Thyroid gland (tissue), 4 donors: ENCODE data around the gene CD300E. TPM values are rescaled to one million over a fixed set of nuclear protein-coding genes. Genes with fewer than 3 reads are reported as not detected.

Experiments
- DNase-seq, 2 donors: peaks; one replicate each; pipeline ENCODE4 v3.0.0-alpha.2; 2019
- H3K27ac ChIP-seq, 3 donors: fragments of 200-600 bp; sonication (generic); 1 replicate in 2 of 3; 2 replicates in 1 of 3; pipeline ENCODE4 v1.5.1; 2016 to 2019; ENCODE audit warnings: mild to moderate bottlenecking in 1 of 3, moderate library complexity in 1 of 3
- H3K27me3 ChIP-seq: fragments of 200-600 bp; sonication (generic); one replicate; pipeline ENCODE4 v1.5.1; 2019
- H3K36me3 ChIP-seq, 2 donors: fragments of 200-600 bp; sonication (generic); one replicate each; pipeline ENCODE4 v1.5.1; 2016 to 2019
- H3K4me1 ChIP-seq, 2 donors: fragments of 200-600 bp; sonication (generic); one replicate each; pipeline ENCODE4 v1.5.1; 2017 to 2019
- H3K4me3 ChIP-seq, 3 donors: fragments of 200-600 bp; sonication (generic); replicated peaks in 1 of 3; 1 replicate in 2 of 3; 2 replicates in 1 of 3; pipeline ENCODE4 v1.5.1; 2016; ENCODE audit warnings: mild to moderate bottlenecking in 1 of 3
- H3K9me3 ChIP-seq: fragments of 200-600 bp; sonication (generic); one replicate; pipeline ENCODE4 v1.5.1; 2017
- POLR2A ChIP-seq, 2 donors: fragments of 450-650 bp; IDR thresholded peaks; one replicate each; pipeline ENCODE4 v1.6.1; 2017; ENCODE audit warnings: antibody characterized with exemption in 2 of 2, mild to moderate bottlenecking in 2 of 2, moderate library complexity in 1 of 2
- WGBS, 2 donors: methylation state at CpG; one replicate each; pipeline ENCODE4 v1.1.5; 2017; 5-methylcytosine and 5-hydroxymethylcytosine counted together
- intact Hi-C: fragments of 100-400 bp; cut with DNase I; formaldehyde crosslinking; loops from one replicate; pipeline ENCODE4 v1.15.1; 2023
- total RNA-seq, 4 donors: library from RNA; depleted of rRNA; stranded (reverse); fragments of >200 nt; gene quantifications; one replicate each; pipeline ENCODE4 v1.2.3, GENCODE V29; 2016
- TF ChIP-seq, protein P1 (sequence below), 6 experiments: fragments of 200-600 bp in 3 of 6; fragments of 450-650 bp in 3 of 6; sonication (generic) in 3 of 6; IDR thresholded peaks; one replicate each; pipeline ENCODE4 v1.5.1; 2016 to 2019; ENCODE audit warnings: antibody characterized with exemption in 6 of 6, mild to moderate bottlenecking in 2 of 6, inconsistent platforms in 1 of 6, moderate library complexity in 1 of 6

The CD300E gene, protein sequence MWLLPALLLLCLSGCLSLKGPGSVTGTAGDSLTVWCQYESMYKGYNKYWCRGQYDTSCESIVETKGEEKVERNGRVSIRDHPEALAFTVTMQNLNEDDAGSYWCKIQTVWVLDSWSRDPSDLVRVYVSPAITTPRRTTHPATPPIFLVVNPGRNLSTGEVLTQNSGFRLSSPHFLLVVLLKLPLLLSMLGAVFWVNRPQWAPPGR
- not detected for total RNA-seq

DNA sequence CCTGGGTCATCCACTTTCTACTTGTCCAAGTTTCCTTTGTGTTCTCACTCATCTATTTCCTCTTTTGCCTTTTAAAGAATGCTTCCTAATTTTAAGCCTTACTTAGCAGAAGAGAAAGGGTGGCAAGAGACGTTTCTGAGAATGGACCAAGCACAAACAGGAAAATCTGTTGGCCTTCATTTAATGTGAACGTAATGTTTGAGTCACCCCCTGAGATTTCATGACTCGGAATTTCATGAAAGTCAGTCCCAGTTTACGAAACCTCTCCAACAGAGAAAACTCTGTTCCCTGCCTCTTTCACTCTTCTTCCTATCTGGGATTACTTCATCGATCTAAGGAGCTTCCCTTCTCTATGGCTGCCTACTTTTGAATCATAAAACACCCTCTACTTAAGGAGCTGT lies at the start of gene CD300E:
Gene CD300E, minus strand, starts transcription at position 46 of the 401 bp plus-strand sequence. CDS start 117 bp downstream, outside the sequence.
- DNase-seq, result no peak
- TF ChIP-seq, protein P1, sequence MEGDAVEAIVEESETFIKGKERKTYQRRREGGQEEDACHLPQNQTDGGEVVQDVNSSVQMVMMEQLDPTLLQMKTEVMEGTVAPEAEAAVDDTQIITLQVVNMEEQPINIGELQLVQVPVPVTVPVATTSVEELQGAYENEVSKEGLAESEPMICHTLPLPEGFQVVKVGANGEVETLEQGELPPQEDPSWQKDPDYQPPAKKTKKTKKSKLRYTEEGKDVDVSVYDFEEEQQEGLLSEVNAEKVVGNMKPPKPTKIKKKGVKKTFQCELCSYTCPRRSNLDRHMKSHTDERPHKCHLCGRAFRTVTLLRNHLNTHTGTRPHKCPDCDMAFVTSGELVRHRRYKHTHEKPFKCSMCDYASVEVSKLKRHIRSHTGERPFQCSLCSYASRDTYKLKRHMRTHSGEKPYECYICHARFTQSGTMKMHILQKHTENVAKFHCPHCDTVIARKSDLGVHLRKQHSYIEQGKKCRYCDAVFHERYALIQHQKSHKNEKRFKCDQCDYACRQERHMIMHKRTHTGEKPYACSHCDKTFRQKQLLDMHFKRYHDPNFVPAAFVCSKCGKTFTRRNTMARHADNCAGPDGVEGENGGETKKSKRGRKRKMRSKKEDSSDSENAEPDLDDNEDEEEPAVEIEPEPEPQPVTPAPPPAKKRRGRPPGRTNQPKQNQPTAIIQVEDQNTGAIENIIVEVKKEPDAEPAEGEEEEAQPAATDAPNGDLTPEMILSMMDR (IDR thresholded peaks at IDR 0.05), result no peak
- TF ChIP-seq POLR2A (IDR thresholded peaks at IDR 0.05), result no peak
- Histone ChIP-seq H3K27me3 (no peaks in the 10 kb centered on the region), H3K4me3 (no peak within 1 kb of the TSS), H3K27ac (no peak within 1 kb of the TSS), H3K9me3 (no peaks in the 10 kb centered on the region), H3K36me3 (no peaks in the 10 kb centered on the region), H3K4me1 (no peaks in the 10 kb centered on the region)
- intact Hi-C loops, result no loop called here
- 70 to 87% methylated on average over 5 of the region's 5 CpGs for WGBS, 2 donors

DNA sequence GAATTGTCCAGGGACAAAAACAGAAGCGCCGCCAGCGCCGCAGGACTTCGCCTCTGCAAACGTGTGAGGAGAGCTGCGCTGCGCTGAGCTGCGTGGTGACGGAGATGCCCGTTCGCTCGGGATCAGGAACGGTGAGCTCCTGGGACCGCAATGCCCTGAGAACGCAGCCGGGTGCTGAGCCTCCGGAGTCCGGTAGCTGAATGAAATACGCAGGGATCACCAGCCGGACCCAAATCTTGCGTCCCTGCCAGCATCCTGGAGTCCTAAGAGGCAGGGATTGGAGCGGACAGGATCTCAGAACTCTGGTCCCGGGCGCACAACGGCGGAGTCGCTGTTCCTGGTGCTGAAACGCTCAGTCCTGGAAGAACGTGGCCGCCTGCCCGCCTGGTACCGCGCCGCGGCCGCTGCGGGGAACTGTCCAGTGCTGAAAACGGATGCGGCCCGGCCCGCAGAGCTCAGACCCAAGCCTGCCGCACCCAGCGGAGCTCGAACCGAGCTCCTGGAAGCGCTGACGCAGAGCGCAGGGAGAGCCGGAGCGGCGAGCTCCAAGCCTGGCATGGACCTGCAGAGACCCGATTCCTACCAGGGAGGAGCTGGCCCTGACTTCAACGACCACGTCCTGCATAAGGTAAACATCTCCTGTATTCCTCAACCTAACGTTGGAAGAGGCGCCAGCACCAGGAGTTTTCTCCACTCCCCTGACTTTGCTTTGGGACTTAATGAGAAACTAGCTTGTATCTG lies 47.7 kb upstream of the CD300E start:
- DNase-seq, result peak; percentile 79 to 88
- Histone ChIP-seq H3K27ac (no peak overlapping the region), H3K4me3 (no peak overlapping the region), H3K36me3 (no peaks in the 10 kb centered on the region), H3K4me1 (no peaks in the 10 kb centered on the region), H3K27me3 (no peaks in the 10 kb centered on the region), H3K9me3 (no peaks in the 10 kb centered on the region)
- intact Hi-C loops, result no loop called here
- WGBS, 2 donors, result 24 to 25% methylated on average over 13 to 20 of the region's 57 CpGs
- TF ChIP-seq POLR2A (IDR thresholded peaks at IDR 0.05), result no peak

DNA sequence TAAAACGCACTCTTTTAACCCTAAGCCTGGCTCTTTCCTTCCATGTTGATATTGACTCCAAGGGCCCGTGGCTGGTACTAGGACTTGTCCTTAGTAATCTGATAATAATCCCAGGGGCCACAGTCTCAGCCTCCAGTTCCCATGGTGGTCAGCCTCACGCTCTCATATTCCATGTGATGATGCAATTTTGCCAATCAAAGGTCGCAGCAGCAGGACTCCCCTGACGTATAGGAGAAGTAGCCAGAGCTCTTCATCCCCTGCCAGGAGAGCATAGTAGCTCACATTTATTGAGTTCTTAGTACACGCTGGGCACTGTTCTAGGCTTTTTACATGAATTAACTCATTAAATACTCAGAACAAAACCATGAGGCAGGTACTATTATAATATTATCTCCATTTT lies 46.8 kb upstream of the CD300E start:
- no peaks in the 10 kb centered on the region for H3K4me1 ChIP-seq
- no peaks in the 10 kb centered on the region for H3K27me3 ChIP-seq
- no peaks in the 10 kb centered on the region for H3K36me3 ChIP-seq
- H3K4me3 ChIP-seq, result no peak overlapping the region
- intact Hi-C loops, result no loop called here
- no peak overlapping the region for H3K27ac ChIP-seq
- 70 to 81% methylated on average over 6 of the region's 6 CpGs for WGBS, 2 donors
- DNase-seq, result no peak
- H3K9me3 ChIP-seq, result no peaks in the 10 kb centered on the region
- TF ChIP-seq, protein P1 (IDR thresholded peaks at IDR 0.05), result no peak
- TF ChIP-seq POLR2A (IDR thresholded peaks at IDR 0.05), result no peak

DNA sequence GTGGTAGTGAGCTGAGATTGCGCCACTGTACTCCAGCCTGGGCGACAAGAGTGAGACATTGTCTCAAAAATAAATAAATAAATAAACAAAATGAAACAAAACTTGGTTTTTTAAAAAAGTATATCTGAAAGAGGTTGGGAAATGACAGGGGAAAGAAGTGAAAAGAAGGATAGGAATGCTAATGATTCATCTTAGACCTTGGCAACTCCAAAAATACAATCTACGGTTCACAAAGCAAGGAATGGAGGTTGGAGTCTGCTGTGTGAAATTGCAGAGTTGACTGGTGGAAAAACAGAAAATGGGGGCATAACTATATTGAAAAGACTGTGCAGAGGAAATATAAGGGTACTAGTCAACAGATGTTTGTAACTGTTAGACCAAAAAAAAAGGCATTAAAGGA lies 40.0 kb upstream of the CD300E start:
- 84 to 91% methylated on average over 3 of the region's 3 CpGs for WGBS, 2 donors
- H3K9me3 ChIP-seq, result no peaks in the 10 kb centered on the region

DNA sequence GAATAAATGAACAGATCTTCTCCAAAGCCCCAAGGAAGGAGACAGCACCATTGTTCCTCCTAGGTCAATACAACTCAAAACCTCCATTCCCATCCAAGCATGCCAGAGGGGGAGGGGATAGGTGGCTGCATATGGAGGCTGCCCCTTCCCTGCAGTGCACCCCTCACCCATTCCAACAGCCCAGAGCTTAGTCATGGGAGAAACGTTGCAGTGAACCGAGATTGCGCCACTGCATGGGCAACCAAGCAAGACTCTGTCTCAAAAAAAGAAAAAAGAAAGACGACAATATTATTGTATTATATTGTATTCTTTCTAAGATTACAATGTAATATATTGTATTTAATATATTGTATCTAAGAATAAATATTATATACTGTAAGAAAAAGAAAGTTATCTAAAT lies 36.4 kb upstream of the CD300E start:
- intact Hi-C loops, result loop anchor here (5.0 kb wide), 1 partner anchor 77 kb away; the partner anchor contains the start of gene RAB37
- no peak for DNase-seq
- no peak overlapping the region for H3K4me3 ChIP-seq
- no peaks in the 10 kb centered on the region for H3K9me3 ChIP-seq
- no peak overlapping the region for H3K27ac ChIP-seq
- peaks cover 7 to 11% of the 10 kb centered on the region in 2 donors for H3K4me1 ChIP-seq
- no peak for TF ChIP-seq POLR2A (IDR thresholded peaks at IDR 0.05)
- TF ChIP-seq, protein P1 (IDR thresholded peaks at IDR 0.05), result no peak
- no peaks in the 10 kb centered on the region for H3K27me3 ChIP-seq
- 45 to 55% methylated on average over 4 of the region's 4 CpGs for WGBS, 2 donors
- no peaks in the 10 kb centered on the region for H3K36me3 ChIP-seq

More for the DNA sequence above, 40.0 kb upstream of the CD300E start:
- no peak overlapping the region for H3K4me3 ChIP-seq
- no peaks in the 10 kb centered on the region for H3K4me1 ChIP-seq
- no peaks in the 10 kb centered on the region for H3K36me3 ChIP-seq
- intact Hi-C loops, result no loop called here
- no peak for TF ChIP-seq POLR2A (IDR thresholded peaks at IDR 0.05)
- TF ChIP-seq, protein P1 (IDR thresholded peaks at IDR 0.05), result no peak
- no peak overlapping the region for H3K27ac ChIP-seq
- H3K27me3 ChIP-seq, result no peaks in the 10 kb centered on the region
- DNase-seq, result no peak
